ENCODE results near the gene RTN4RL1. TPM values are rescaled to one million over a fixed set of nuclear protein-coding genes. Genes with fewer than 3 reads are reported as not detected.

The RTN4RL1 gene
- total and polyA plus RNA-seq, 9 donors, result 0.30 to 4.1 (median 1.6) TPM; not detected in 1

- no peaks in the 10 kb centered on the region for H3K27me3 ChIP-seq
- no peak for DNase-seq
- intact Hi-C loops (cut with DNase I), result no loop called here
Observed at GRCh38 chr17:1967213-1967612, 57.9 kb downstream of the RTN4RL1 start.

GRCh38 chr17:1966274-1967086, 58.7 kb downstream of the RTN4RL1 start:
- WGBS, 3 donors, result 66 to 73% (median 70%) methylated on average over 12 of the region's 12 CpGs

More at GRCh38 chr17:1967213-1967612, 57.9 kb downstream of the RTN4RL1 start:
- no peaks in the 10 kb centered on the region for H3K36me3 ChIP-seq
- 66 to 76% (median 74%) methylated on average over 11 of the region's 11 CpGs for WGBS, 3 donors
- TF ChIP-seq EP300 (IDR thresholded peaks at IDR 0.05) (no peak), CTCF (IDR thresholded peaks at IDR 0.05) (no peak), POLR2A (IDR thresholded peaks at IDR 0.05) (no peak)
- H3K9me3 ChIP-seq, result no peaks in the 10 kb centered on the region
- H3K27ac ChIP-seq, result no peak overlapping the region
- no peaks in the 10 kb centered on the region for H3K4me1 ChIP-seq (ENCODE audit: insufficient read depth)
- H3K4me3 ChIP-seq, result no peak overlapping the region

GRCh38 chr17:1965556-1966273, 59.4 kb downstream of the RTN4RL1 start:
- no peak for DNase-seq
- intact Hi-C loops (cut with DNase I), result no loop called here
- H3K27ac ChIP-seq, result no peak overlapping the region
- H3K36me3 ChIP-seq, result no peaks in the 10 kb centered on the region
- H3K27me3 ChIP-seq, result no peaks in the 10 kb centered on the region
- no peaks in the 10 kb centered on the region for H3K9me3 ChIP-seq
- WGBS, 3 donors, result 78 to 85% (median 81%) methylated on average over 21 of the region's 21 CpGs
- TF ChIP-seq CTCF (IDR thresholded peaks at IDR 0.05) (no peak), EP300 (IDR thresholded peaks at IDR 0.05) (no peak), POLR2A (IDR thresholded peaks at IDR 0.05) (no peak)
- H3K4me1 ChIP-seq (ENCODE audit: insufficient read depth), result no peaks in the 10 kb centered on the region
- H3K4me3 ChIP-seq, result no peak overlapping the region

More at GRCh38 chr17:1966274-1967086, 58.7 kb downstream of the RTN4RL1 start:
- Histone ChIP-seq H3K4me1 (ENCODE audit: insufficient read depth) (no peaks in the 10 kb centered on the region), H3K9me3 (no peaks in the 10 kb centered on the region), H3K4me3 (no peak overlapping the region), H3K36me3 (no peaks in the 10 kb centered on the region), H3K27me3 (no peaks in the 10 kb centered on the region), H3K27ac (no peak overlapping the region)
- intact Hi-C loops (cut with DNase I), result no loop called here
- no peak for DNase-seq
- TF ChIP-seq CTCF (IDR thresholded peaks at IDR 0.05) (no peak), EP300 (IDR thresholded peaks at IDR 0.05) (no peak), POLR2A (IDR thresholded peaks at IDR 0.05) (no peak)

GRCh38 chr17:1963250-1963649, 61.9 kb downstream of the RTN4RL1 start:
- Histone ChIP-seq H3K4me3 (no peak overlapping the region), H3K4me1 (ENCODE audit: insufficient read depth) (no peaks in the 10 kb centered on the region), H3K27ac (no peak overlapping the region), H3K9me3 (no peaks in the 10 kb centered on the region), H3K36me3 (no peaks in the 10 kb centered on the region), H3K27me3 (no peaks in the 10 kb centered on the region)
- no peak for DNase-seq
- 79 to 87% (median 81%) methylated on average over 7 of the region's 7 CpGs for WGBS, 3 donors
- TF ChIP-seq POLR2A (IDR thresholded peaks at IDR 0.05), result no peak
- no peak for TF ChIP-seq EP300 (IDR thresholded peaks at IDR 0.05)
- no peak for TF ChIP-seq CTCF (IDR thresholded peaks at IDR 0.05)
- intact Hi-C loops (cut with DNase I), result no loop called here
